Measurements from ENCODE around the gene KRTCAP2. TPM values are rescaled to one million over a fixed set of nuclear protein-coding genes. Genes with fewer than 3 reads are reported as not detected.

The KRTCAP2 gene
- total RNA-seq, 2 experiments from 2014 or later = 183 to 308 TPM

- peaks cover 2% of the 10 kb centered on the region for H3K4me1 Mint-ChIP-seq
- ChIA-PET POLR2A (no interaction called here), CTCF (interaction anchor here (0.6 to 1.2 kb wide), 3 partner anchors 52 to 337 kb away, joined by 3 read pairs; partner anchors contain the start of gene KRTCAP2)
Observed at GRCh38 chr1:155121249-155121648, 51.9 kb downstream of the KRTCAP2 start.

GRCh38 chr1:155120253-155120652 is 52.9 kb downstream of the KRTCAP2 start:
- ChIA-PET CTCF (interaction anchor here (1.2 kb wide), 1 partner anchor 53 kb away, joined by 3 read pairs; the partner anchor contains the start of gene KRTCAP2), POLR2A (no interaction called here)
- H3K27ac Mint-ChIP-seq = no peak overlapping the region
- no peak overlapping the region for H3K4me3 Mint-ChIP-seq
- peaks cover 38% of the 10 kb centered on the region for H3K27me3 Mint-ChIP-seq
- no peaks in the 10 kb centered on the region for H3K4me1 Mint-ChIP-seq
- H3K36me3 Mint-ChIP-seq (ENCODE audit: low read depth) = no peaks in the 10 kb centered on the region
- no peak for DNase-seq
- no peaks in the 10 kb centered on the region for H3K9me3 Mint-ChIP-seq

More at GRCh38 chr1:155121249-155121648, 51.9 kb downstream of the KRTCAP2 start:
- H3K4me3 Mint-ChIP-seq = no peak overlapping the region
- H3K9me3 Mint-ChIP-seq = no peaks in the 10 kb centered on the region
- no peaks in the 10 kb centered on the region for H3K36me3 Mint-ChIP-seq (ENCODE audit: low read depth)
- no peak overlapping the region for H3K27ac Mint-ChIP-seq
- H3K27me3 Mint-ChIP-seq = peaks cover 40% of the 10 kb centered on the region
- no peak for DNase-seq

Other genes with a start within 250 kb of the KRTCAP2 start
- gene PMVK, start 236.6 kb downstream of the KRTCAP2 start, total RNA-seq = 10 to 100 TPM; 25.7 to 40.2 TPM
- gene PBXIP1, start 217.2 kb downstream of the KRTCAP2 start, total RNA-seq = 10 to 100 TPM; 74.6 to 92.0 TPM
- 10 to 100 TPM; 50.0 to 50.2 TPM for gene PYGO2, start 211.5 kb downstream of the KRTCAP2 start, total RNA-seq
- 100 to 1,000 TPM in 1 of 2 experiments, 10 to 100 TPM in 1; 75.1 to 104 TPM for gene SHC1, start 202.6 kb downstream of the KRTCAP2 start, total RNA-seq
- gene CKS1B, start 198.6 kb downstream of the KRTCAP2 start, total RNA-seq = 100 to 1,000 TPM; 147 to 157 TPM
- 10 to 100 TPM; 41.2 to 41.3 TPM for gene FLAD1, start 190.0 kb downstream of the KRTCAP2 start, total RNA-seq
- 1 to 10 TPM in 1 of 2 experiments, under 1 TPM in 1; 0.85 to 1.0 TPM for gene LENEP, start 179.7 kb downstream of the KRTCAP2 start, total RNA-seq
- 100 to 1,000 TPM; 112 to 127 TPM for gene ZBTB7B, start 170.5 kb downstream of the KRTCAP2 start, total RNA-seq
- gene DCST2, start 139.5 kb downstream of the KRTCAP2 start, total RNA-seq = under 1 TPM; 0.50 to 0.73 TPM
- gene DCST1, start 139.5 kb downstream of the KRTCAP2 start, total RNA-seq = not detected
- gene ADAM15, start 122.0 kb downstream of the KRTCAP2 start, total RNA-seq = 10 to 100 TPM; 40.2 to 45.0 TPM
- gene EFNA4, start 109.6 kb downstream of the KRTCAP2 start, total RNA-seq = 1 to 10 TPM; 8.2 to 8.3 TPM
- 1 to 10 TPM; 2.3 to 2.7 TPM for gene EFNA3, start 94.5 kb downstream of the KRTCAP2 start, total RNA-seq
- under 1 TPM in 1 of 2 experiments, not detected in 1; 0.15 TPM for gene EFNA1, start 45.4 kb downstream of the KRTCAP2 start, total RNA-seq
- gene SLC50A1, start 37.5 kb downstream of the KRTCAP2 start, total RNA-seq = 10 to 100 TPM; 37.2 to 42.3 TPM
- gene DPM3, start 32.8 kb downstream of the KRTCAP2 start, total RNA-seq = 10 to 100 TPM; 50.1 to 58.9 TPM
- 10 to 100 TPM; 14.2 to 15.5 TPM for gene TRIM46, start 545 bp upstream of the KRTCAP2 start, total RNA-seq
- 10 to 100 TPM; 21.2 to 23.6 TPM for gene THBS3, start 34.6 kb upstream of the KRTCAP2 start, total RNA-seq
- 10 to 100 TPM; 32.8 to 37.3 TPM for gene MTX1, start 35.4 kb upstream of the KRTCAP2 start, total RNA-seq
- 10 to 100 TPM; 22.8 to 22.9 TPM for gene ENTREP3, start 82.2 kb upstream of the KRTCAP2 start, total RNA-seq
- gene SCAMP3, start 89.1 kb upstream of the KRTCAP2 start, total RNA-seq = 10 to 100 TPM; 88.7 to 96.4 TPM
- 100 to 1,000 TPM in 1 of 2 experiments, 10 to 100 TPM in 1; 100.0 to 104 TPM for gene CLK2, start 100.2 kb upstream of the KRTCAP2 start, total RNA-seq
- 1 to 10 TPM; 2.5 to 3.4 TPM for gene HCN3, start 104.2 kb upstream of the KRTCAP2 start, total RNA-seq
- gene PKLR, start 128.1 kb upstream of the KRTCAP2 start, total RNA-seq = not detected
- 100 to 1,000 TPM; 209 to 229 TPM for gene FDPS, start 135.6 kb upstream of the KRTCAP2 start, total RNA-seq
- gene RUSC1, start 147.6 kb upstream of the KRTCAP2 start, total RNA-seq = 10 to 100 TPM; 30.2 to 31.6 TPM

All from activated CD4-positive, alpha-beta T cell treated with anti-CD3 and anti-CD28 coated beads, Interleukin-2, amount 10 ng/mL, durations not matched to agents 7 days and 5 days (primary cell).